ENCODE data around the gene HOXA10.

HOXA10 gene

DNA sequence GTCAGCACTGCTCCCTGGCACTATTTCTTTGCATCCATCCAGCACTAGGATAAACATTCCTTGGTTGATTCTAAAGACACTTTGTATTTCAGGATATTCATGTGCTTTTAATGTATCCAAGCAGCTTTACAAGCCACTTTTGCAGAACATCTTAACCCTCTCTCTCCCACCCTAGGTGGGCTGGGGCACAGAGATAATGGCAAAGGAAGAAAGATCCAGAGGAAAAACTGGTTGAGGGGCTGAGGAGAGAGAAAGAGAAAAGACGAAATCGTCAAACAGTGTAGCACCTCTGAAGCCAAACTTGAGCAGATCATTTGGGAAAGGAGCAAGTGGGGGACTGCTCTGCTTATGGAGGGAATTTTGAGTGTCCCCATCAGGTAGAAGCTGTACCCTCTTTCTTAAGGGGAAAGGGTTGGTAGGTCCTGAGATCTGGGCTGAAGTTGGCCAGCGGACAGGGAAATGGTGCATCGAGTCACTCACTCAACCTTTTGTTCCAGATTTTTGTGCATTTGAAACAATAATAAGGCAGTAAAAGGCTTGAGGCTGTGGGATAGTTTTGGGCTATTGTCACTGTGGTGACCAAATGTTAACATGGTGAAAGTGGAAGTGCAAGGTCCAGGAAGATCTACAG, 30.0 kb upstream of the HOXA10 start:
- no peak for DNase-seq (ENCODE audit: low read depth in 2 of 2)

DNA sequence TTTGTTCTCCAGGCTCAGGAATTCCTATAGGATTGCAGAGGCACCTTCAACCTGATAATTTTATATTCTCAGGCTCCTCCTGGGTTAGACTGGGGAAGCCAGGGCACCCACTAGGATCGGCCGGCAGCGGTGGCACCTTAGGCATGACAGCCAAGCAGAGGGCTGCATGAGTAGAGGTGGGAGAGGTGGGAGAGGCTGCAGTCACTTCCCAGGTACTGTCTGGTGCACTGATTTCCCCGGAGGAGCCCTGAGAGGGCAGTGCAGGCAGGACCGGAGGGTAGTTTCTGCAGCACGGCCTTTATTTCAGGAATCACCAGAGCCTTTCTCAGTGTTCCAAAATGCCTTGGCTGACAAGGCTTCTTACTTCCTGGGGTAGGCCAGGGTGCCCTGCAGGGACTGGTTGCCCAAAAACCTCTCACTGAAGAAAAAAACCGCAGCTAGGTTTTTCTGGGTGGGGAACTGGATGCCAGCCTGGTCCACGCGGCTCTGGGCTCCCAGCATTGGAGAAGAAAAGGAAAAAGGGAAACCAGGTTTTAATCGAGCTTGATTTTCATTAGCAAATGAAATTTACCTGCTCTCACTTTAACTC, 29.3 kb upstream of the HOXA10 start:
- no peak for DNase-seq (ENCODE audit: low read depth in 2 of 2)

DNA sequence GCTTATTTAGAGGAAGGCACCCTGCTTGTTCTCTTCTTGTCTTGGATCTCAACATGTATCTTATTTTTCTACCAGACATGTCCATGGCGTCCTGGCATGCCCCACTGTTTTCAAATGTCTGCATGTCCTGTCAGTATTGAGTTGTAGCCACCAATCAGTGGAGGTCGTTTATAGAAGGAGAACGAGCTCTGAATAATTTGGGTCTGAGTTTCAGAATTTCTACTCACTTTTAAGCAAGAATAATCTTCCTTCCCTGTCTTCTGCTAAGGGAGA, 28.7 kb upstream of the HOXA10 start:
- DNase-seq (ENCODE audit: low read depth in 2 of 2): no peak

DNA sequence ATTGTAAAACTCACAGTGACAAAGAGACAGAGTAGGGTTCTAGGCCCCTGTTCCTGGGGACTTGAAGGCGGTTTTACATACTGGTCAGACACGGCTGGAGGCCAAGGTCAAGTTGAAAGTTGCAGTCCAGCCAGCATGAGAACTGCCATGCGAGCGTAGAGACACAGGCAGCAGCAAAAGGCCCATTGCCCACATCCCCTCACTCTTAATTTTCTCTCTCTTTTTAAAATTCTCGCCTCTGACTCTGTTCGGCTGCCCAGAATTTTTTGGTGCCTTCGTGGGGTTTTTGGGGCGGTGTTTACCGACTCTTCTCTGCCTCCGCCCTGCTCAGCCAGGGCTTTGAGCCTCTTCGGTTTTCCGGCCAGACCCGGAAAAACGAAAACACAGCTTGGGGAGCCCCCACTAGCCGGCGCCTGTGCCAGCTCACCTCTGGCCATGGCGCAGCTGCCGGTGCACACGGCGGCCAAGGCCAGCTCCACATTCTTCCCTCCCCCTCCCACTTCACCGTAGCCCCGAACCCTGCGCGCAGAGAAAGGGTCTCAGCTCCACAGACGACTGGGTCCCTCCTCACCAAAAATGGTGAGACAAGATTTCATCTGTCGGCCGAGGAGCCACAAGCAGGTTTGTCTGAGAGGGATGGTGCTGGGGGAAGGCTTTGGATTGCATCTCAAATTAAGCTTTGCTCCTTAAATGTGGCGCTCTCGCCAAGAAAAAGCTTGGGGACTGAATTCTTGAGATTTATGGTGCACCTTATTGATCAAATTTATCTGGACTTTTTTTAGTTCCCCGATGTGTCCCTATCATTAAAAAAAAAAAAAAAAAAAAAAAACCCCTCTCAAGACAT, 28.1 kb upstream of the HOXA10 start:
- no peak for DNase-seq (ENCODE audit: low read depth in 2 of 2)

DNA sequence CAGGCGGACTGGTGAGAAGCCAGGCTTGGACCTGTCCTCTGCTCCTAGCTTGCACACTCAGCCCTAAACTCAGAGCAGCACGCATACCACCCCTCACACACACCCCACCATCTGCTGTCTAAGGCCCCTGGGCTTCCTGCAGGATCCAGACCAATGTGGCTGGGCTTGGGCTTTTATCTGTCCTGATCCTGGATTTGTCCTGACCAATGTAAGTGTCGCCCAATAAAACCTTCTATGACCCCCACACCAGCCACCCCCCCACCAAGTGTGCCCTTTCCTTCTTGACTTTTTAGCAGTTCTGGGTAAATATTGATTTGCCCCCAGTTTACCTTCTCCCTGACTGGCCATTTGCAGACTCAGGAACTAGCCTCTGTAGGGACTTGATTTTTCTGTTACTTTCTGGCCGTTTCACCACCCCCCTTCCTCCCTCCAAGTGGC, 27.5 kb upstream of the HOXA10 start:
- no peak for DNase-seq (ENCODE audit: low read depth in 2 of 2)

DNA sequence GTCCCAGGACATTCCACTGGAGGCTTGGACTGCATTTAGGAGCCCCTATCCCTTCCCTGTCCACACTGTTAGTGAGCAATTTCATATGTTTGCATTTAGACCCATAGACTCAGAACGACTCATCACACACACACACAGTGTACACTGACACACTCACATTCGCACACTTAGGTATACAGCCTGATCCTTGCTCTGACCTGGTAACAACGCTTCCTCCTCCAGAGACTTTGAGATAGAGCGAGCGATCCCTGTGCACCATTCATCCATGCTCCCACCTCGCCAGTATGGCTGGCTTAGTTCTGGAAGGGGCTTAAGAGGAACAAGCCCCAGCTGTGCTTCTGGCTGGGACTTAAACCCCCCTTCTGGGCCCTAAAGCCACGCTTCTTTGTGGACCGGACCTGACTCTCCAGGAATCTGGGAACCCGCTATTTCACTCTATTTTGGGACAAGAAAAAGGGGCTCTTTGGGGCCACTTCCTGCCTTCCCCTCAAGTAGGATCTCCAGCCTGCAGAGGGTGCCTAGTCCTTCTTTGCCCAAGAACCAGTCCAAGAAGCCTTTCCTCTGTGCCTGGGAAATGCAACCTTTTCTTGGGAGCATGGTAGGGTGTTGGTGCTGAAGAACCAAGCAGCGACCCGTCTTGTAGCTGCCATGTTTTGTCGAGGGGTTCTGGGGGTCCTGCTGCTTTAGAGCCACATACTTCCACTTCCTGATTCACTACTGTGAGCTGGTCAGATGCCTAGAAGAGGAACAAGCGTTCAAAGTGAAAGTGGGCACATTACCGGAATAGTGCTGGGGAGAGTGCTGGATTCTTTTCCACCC, 26.9 kb upstream of the HOXA10 start:
- no peak for DNase-seq (ENCODE audit: low read depth in 2 of 2)

DNA sequence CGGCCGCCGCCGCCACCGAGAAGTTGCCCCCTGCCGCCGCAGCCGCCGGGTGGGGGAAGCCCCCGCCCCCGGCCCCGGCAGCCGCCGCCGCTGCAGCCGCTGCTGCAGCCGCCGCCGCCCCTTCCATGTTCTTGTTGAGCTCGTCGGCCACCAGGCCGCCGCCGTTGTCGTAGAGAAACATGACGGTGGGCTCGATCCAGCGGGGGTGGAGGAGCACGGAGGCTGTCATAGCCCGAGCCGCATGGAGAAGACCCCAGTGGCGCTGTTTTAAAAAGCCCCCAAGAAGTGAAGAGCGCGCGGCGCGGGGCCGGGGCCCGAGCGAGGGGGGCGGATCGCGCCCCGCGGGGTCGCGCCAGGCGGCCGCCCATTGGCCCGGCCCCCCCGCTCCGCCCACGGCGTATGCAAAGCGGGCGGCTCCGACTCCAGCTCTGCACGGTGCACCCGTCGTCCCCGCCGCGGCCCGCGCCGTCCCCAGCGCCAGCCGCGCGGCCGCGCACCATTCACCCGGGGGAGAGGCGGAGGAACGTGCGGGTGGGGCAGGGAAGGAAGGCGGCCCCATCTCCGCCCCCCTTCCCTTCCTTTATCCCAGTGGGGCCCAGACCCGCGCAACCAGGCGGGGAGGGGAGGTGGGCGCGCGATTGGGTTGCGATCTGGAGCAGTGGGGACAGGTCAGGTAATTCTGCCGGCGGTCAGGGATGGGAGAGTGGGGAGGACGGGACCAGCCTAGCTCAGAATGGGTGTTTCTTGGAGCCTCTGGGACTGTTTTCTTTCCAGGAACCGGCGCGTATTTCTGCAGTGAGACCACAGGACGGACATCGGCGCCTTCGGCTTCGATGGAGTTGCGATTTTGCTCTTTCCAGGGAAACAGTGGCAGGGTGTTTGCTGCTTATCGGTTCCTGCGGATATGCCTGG, 26.0 kb upstream of the HOXA10 start, which contains the start of gene HOXA13:
TSS of gene HOXA13 (minus strand) at position 243 of the 912 bp plus-strand sequence. CDS start at position 229, 14 bp downstream.
- DNase-seq (ENCODE audit: low read depth in 2 of 2): no peak

DNA sequence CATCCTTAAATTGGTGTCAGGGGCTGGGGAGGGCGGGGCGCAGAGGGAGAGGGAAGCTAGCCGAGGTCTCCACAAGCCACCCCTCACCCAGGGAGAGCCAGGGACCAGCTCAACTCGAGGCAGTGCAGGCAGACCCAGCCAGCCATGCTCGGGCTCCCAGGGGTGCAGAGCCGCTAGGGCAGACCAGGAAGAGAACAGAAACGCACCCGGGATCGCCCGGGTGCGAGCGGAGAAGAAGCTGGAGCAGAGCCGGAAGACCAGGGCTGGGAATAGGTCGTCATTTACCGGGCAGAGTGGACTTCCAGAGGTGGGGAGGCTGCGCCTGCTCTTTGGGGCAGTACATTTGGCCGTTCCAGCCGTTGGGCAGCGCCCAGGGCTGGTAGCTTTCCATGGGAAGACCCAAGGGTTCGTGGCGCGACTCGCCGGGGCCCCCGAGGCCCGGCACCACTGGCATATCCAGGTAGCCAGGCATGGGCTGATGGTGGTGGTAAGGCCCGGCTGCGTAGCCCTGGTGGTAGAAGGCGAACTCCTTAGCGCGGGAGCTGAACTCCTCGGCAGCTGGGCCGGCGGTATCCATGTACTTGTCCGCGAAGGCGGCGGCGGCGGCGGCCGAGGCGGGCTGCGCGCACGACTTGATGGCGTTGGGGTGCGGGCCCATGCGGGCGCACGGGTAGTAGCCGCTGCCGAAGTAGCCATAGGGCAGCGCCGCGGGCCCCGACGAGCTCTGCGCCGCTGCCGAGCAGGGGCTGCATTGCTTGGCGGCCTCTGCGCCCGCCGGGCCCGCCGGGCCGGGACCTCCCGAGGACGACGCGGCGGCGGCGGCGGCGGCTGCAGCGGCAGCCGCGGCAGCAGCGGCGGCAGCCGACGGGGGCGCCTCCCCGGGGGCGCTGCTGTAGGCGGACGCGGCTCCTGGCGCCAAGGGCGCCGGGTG, 25.0 kb upstream of the HOXA10 start:
- DNase-seq (ENCODE audit: low read depth in 2 of 2): no peak

DNA sequence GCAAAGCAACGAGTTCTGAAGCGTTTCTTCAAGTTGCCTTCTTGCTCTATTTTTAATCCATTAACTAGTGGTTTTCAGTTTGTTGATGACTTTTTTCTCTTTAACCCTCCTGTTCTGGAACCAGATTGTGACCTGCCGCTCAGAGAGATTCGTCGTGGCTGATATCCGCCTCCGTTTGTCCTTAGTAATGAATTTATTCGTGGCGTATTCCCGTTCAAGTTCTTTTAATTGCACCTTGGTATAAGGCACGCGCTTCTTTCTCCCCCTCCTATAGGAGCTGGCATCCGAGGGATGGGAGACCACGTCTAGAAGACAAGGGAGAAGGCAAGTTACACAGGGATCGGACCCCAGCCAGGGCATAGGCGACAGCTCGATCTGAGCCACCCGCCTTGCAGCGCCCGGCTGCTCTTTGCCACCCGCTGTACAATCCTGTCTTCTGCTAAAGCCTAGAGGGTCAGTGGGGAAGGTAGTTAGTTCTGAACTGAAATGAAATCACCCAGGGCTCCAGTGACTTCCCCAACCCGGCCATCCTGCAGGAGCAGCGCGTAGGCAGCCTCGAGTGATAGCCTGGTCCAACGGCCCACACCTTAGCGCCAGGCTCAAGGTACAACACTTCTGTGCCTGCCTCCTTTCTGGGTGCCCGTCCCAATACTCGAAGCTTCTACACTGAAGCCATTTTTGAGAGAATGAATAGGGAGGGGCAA, 24.2 kb upstream of the HOXA10 start:
- DNase-seq (ENCODE audit: low read depth in 2 of 2): no peak

DNA sequence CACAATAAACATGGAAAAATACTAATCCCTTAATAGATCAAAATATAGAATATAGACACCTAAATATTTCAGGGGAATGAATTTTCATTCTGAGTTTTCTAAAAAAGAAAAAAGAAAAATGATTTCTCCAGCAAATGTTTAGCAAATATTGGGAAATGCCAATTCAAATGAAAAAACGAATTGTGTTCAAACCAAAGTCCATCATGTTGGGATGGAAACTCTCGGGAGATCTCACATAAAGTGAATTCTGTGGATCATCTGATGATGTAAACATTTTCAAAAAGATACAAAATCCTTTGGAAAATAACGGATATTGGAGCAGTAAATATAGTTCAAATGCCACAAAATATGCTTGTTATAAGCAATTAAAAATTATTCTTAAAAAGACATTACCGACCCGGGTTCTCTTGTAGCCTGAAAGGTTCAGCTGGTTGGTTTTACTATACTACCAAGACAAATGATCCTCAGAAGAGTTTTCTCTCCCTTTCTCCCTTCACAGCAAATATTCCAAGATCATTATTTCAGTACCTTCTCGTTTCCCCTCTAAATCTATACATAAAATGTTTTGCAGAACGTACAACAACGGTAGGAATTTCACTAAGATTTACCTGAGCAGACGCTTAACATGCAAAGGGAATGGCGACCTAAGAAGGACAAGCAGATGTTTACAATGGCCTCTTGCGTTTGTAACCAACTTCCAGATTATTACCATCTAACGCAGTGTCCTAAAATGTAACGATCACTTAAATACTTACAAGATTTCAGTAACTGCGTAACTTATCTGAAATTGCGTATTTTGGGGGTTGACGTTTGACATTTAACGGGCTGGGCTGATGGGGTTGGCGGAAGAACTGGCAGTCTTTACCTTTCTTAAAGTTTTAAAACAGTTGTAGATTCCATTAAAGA, 23.3 kb upstream of the HOXA10 start:
- no peak for DNase-seq (ENCODE audit: low read depth in 2 of 2)

DNA sequence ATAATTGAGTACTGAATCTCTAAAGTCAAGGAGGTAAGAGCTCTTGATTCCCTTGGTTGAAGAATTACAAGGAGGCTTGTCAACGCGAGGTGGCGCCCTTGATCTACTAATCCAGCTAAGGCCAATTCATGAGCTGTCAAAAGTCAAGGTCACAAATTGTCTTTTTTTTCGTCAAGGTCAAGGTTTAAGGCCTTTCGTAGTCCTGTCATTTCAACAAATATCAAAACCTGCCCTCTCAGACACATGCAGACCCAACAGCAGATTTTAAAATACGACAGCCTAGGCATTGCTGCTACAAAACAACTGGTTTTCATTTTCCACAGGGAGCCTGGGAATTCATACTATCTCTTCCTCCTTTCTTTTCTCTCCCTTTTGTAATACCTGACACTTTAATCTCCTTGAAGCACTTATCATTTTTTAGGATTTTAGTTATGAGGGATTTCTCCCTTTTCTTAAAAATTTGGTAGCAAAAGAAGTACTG, 22.2 kb upstream of the HOXA10 start:
- DNase-seq (ENCODE audit: low read depth in 2 of 2): peak; percentile 64 to 77

DNA sequence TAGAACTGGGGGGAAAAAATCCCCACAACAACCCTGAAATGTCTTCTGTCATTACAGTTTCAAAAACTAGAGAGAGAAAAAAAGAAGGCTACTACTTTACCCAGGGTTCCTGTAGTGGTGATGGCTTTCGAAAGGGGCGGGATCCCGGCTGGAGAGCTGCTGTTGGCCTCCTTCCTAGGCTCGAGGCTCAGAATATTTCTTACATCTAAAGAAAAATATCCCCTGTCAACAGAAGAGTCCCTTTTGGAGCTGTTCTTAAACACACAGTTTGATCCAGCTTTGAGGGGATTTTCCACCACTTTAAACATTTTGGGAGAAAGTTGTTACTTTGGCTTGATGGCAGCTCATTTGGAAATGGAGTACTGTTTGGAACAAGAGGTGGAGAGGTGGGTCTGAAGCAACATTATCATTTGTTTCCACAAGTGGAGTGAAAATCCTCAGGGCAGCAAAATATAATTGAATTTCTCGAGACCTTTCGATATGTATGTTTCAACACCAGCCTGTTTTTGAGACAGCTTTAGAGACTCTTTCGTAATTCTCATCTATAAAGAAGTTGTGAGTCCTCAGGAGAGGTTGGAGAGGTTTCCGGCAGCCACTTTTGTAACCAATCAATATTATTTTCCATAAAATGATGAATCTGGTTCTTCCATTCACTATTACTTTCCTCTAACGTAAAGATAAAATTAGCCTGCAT, 20.7 kb upstream of the HOXA10 start:
- DNase-seq (ENCODE audit: low read depth in 2 of 2): no peak

DNA sequence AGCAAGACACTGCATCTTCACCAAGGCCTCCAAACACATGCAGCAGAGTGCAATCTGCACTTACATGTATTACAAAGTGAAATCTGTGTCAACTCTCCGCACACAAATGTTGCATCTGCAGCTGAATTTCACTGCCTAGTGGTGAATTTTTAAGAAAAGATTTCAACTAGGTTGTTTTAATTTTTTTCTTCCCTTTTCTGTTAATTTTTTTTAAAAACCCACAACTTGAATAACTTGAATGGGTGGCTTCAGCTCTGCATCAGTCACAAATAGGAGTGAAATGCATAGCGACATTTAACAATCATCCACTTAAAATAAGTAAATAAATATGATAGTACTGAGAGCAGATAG, 19.9 kb upstream of the HOXA10 start:
- no peak for DNase-seq (ENCODE audit: low read depth in 2 of 2)

DNA sequence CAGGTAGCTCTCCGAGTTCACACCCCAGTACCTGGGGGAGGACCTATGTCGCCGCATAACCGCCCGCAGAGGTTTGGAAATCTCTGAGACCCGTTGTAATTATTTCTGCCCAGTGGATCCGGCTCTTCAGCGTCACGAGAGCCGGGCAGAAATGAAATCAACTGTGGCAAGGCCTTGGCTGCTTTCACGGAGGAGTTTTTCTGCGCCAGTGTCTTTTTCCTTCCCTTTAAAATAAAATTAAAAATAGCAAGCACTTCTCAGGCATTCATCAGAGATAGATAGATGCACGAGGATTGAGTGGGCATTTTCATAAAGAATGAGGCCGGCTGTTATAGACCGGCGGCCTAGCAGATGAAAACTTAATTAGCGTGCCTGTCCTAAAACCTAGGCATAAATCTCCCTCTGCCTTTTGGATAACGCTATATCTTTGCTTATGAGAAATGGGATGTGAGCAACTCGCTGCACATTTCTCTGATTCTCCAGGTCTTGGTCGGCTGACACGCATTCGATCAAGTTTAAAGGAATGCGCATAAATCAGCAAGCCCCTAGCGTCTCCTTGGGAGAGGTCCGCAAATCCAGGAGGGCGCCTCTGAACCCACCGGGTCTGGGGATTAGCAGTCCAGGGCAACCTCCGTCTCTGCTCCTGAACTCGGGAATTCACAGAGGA, 19.3 kb upstream of the HOXA10 start:
- DNase-seq (ENCODE audit: low read depth in 2 of 2): no peak

DNA sequence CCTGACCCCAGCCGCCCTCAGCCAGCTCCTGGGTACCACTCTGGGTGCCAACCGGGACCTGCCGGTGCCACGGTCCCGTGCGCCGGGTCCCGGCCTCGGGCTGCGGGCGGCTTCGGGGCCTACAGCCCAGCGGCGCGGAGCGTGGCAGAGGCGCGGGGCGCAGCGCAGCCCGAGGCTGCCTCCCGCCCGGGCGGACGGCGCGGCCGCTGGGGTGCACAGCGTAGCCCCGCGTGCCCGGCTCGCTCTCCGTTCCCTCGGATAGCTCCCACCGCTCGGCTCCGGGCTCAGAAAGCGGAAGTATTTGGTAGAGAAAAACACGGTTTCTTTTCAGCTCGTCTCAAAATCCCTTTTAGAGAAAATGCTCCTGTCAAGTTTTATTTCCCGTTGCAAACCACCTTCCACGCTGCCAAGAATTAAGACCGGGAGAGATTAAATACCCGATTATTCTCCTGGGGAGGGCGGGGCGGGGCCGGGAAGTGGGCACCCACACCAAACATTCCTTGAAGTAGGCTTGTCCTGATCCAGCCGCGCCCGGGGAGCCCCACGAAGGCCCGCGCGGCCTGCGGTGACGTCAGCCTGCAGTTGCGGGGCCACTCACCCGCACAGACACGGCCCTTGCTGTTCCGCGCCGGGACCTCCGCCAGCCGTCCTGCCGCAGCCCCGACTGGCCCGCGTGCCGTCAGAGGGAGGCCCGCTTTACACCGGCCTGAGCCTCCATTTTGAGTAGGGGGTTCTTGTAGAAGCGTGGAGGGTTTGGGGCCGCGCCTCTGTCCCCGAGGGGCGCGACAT, 18.6 kb upstream of the HOXA10 start:
- no peak for DNase-seq (ENCODE audit: low read depth in 2 of 2)

DNA sequence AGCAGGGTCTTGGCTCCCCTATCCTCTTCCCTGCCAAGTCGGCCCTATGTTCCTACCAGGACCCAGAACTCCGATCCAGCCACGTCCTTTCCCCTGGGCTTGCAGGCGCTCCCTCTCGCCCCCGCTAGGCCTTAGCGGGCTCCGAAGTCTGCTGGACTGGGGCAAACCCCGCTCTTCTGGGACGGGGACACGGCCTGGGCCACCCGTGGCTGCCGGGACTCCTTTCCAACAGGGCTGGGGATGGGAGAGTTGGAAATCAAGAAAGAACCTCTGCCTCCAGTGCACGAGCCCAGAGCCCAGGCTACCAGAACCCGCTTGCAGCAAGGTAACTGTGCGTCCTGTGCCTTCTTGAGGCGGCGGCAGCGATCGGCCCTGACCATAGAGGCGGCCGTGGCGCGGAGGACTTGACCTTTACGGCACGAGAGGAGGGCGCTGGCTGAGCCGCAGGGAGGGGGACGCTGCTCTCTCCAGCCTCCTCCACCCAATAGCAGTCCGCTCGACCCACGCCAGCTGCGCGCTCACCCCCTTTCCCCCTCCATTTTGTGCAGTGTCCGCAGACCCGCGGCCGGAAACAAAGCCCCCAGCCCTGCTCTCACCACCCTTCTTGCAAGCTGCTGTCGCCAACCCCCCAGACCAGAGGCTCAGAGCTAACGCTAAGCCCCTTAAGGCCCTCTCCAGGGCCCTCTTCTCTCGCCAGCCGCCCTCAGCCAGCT, 17.9 kb upstream of the HOXA10 start:
- DNase-seq (ENCODE audit: low read depth in 2 of 2): no peak

Data from stimulated activated CD4-positive, alpha-beta T cell treated with anti-CD3 and anti-CD28 coated beads, Interleukin-15, amount 100 ng/mL, for 48 hours (primary cell).